Left colon (tissue), 2 donors: ENCODE data around the gene UBE2H. TPM values are rescaled to one million over a fixed set of nuclear protein-coding genes. Genes with fewer than 3 reads are reported as not detected.
A peak's percentile ranks its signal among the peaks of the same experiment; 100 is the strongest.
"Not testable (repeated sequence)": the region's sequence is repeated elsewhere in the genome, so short reads cannot be mapped to it uniquely, and the experiment has no call there.

ENCODE experiments used
- ATAC-seq: fragments of 200-7000 bp; cut with Tn5 transposase; one replicate; pipeline ENCODE4 v1.9.1; 2020; ENCODE audit warnings: mild to moderate bottlenecking, moderate library complexity
- DNase-seq, 2 donors: peaks; one replicate each; pipeline ENCODE4 v3.0.0-alpha.2; 2020
- intact Hi-C, 2 donors: fragments of 100-400 bp; cut with DNase I in 1 of 2; cut with micrococcal nuclease in 1 of 2; formaldehyde crosslinking; loops; one replicate each; pipeline versions ENCODE4 v1.11.2 to v1.14.0; 2022; cut with DNase I, micrococcal nuclease
- total RNA-seq, 2 donors: library from RNA; stranded (reverse); fragmentation: NEBNext Ultra II Directional; extraction: Animal tissue kit (Norgen Biotek cat#: 25700); gene quantifications; one replicate each; pipeline ENCODE4 v1.2.1, GENCODE V29; 2021
- donor health status: DM: no; HTN: no; CAD: no.
- donor health status: DM: yes; HTN: yes; CAD: no.

UBE2H gene
- total RNA-seq, 2 donors from 2014 or later: 32.2 to 49.1 TPM

GRCh38 chr7:129917934-129918333, 34.8 kb downstream of the UBE2H start:
- intact Hi-C loops: no loop called here
- DNase-seq: no peak
- ATAC-seq: no peak

GRCh38 chr7:129914536-129915272, 38.1 kb downstream of the UBE2H start:
- peak; percentile 41 for ATAC-seq
- intact Hi-C loops: no loop called here
- no peak for DNase-seq

GRCh38 chr7:129913428-129913827, 39.3 kb downstream of the UBE2H start:
- ATAC-seq: no peak
- intact Hi-C loops: no loop called here
- DNase-seq: no peak

- intact Hi-C loops: no loop called here
- no peak for DNase-seq
- no peak for ATAC-seq
Measured at GRCh38 chr7:129911790-129912189, 41.0 kb downstream of the UBE2H start.

- no peak for ATAC-seq
- no peak for DNase-seq
- intact Hi-C loops: no loop called here
Measured at GRCh38 chr7:129909669-129910068, 43.1 kb downstream of the UBE2H start.

- intact Hi-C loops: no loop called here
- ATAC-seq (no peak), DNase-seq (no peak)
Measured at GRCh38 chr7:129908181-129908580, 44.6 kb downstream of the UBE2H start.

- intact Hi-C loops: no loop called here
- DNase-seq (no peak), ATAC-seq (peak; percentile 32)
Measured at GRCh38 chr7:129907122-129907736, 45.5 kb downstream of the UBE2H start.

GRCh38 chr7:129906700-129907099, 46.1 kb downstream of the UBE2H start:
- intact Hi-C loops: no loop called here
- peak; percentile 95 for ATAC-seq

GRCh38 chr7:129903935-129904334, 48.8 kb downstream of the UBE2H start:
- ATAC-seq (no peak), DNase-seq (no peak)
- intact Hi-C loops: no loop called here

More at GRCh38 chr7:129906700-129907099, 46.1 kb downstream of the UBE2H start:
- DNase-seq: no peak

- DNase-seq: no peak
- ATAC-seq: no peak
- intact Hi-C loops: no loop called here
Measured at GRCh38 chr7:129902788-129903422, 49.9 kb downstream of the UBE2H start.

- DNase-seq (no peak), ATAC-seq (no peak)
- intact Hi-C loops: no loop called here
Measured at GRCh38 chr7:129898502-129899160, 54.1 kb downstream of the UBE2H start.

GRCh38 chr7:129898007-129898406, 54.8 kb downstream of the UBE2H start:
- intact Hi-C loops: no loop called here
- DNase-seq (no peak), ATAC-seq (no peak)

- intact Hi-C loops: no loop called here
- ATAC-seq: no peak
- DNase-seq: no peak
Measured at GRCh38 chr7:129896568-129897382, 56.0 kb downstream of the UBE2H start.

GRCh38 chr7:129894184-129894583, 58.6 kb downstream of the UBE2H start:
- intact Hi-C loops, DNase-seq, ATAC-seq: not testable (repeated sequence)

GRCh38 chr7:129890090-129890489, 62.7 kb downstream of the UBE2H start:
- intact Hi-C loops: no loop called here
- DNase-seq (no peak), ATAC-seq (no peak)

GRCh38 chr7:129889133-129889844, 63.5 kb downstream of the UBE2H start:
- no peak for DNase-seq
- intact Hi-C loops: no loop called here
- no peak for ATAC-seq

- DNase-seq (no peak), ATAC-seq (no peak)
- intact Hi-C loops: no loop called here
Measured at GRCh38 chr7:129887865-129888264, 64.9 kb downstream of the UBE2H start.

- DNase-seq (no peak), ATAC-seq (no peak)
- intact Hi-C loops: no loop called here
Measured at GRCh38 chr7:129886818-129887186, 66.0 kb downstream of the UBE2H start.
